Epithelial cell of prostate (primary cell): Measurements from ENCODE around the gene RRP1.
A peak's percentile ranks its signal among the peaks of the same experiment; 100 is the strongest.
"Not testable (repeated sequence)": the region's sequence is repeated elsewhere in the genome, so short reads cannot be mapped to it uniquely, and the experiment has no call there.

Experiments used
- DNase-seq: peaks from one replicate; pipeline ENCODE4 v3.0.0-alpha.2; 2011; ENCODE audit warnings: low read depth, low spot score
- H3K27ac ChIP-seq: fragments of 450-650 bp; 2 replicates; pipeline ENCODE4 v1.5.1; 2017; ENCODE audit warnings: mild to moderate bottlenecking

RRP1 gene

DNA sequence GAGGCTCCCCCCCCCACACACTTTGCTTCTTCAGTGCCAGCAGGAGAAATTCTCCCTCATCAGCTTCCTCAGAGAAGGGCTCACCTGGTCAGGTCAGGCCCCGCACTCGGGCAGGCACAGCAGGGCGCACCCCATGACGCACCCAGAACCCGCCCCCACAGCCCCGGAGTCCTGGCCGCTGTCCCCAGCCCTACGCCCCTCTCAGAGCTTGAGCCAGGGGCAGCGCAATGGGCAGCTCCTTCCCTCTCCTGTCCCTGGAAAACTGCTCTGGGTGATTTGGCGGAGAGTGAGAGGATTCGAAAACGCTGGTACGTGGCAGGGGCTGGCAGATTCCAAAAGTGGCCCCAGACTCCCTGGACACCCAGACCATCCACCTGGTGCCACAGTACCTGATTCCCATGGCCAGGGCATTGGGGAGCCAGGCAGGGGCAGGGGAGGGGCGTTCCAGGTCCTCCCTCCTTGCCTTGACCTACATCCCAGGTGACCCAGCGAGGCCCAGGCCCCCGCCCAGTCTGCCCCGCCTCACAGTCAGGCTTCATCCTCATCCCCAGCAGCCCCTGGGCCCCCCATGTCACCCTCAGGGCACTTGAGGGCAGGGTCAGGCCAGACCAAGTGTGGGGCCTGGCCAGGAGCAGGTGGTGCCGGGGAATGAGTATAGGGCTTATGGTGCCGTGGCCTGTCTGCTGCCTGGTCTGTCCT lies 23.7 kb downstream of the RRP1 start:
- DNase-seq = no peak
- peak overlapping the region; percentile 72 for H3K27ac ChIP-seq

- no peak overlapping the region for H3K27ac ChIP-seq
- no peak for DNase-seq
Measured at GRCh38 chr21:43813656-43813980, 24.2 kb downstream of the RRP1 start.

DNA sequence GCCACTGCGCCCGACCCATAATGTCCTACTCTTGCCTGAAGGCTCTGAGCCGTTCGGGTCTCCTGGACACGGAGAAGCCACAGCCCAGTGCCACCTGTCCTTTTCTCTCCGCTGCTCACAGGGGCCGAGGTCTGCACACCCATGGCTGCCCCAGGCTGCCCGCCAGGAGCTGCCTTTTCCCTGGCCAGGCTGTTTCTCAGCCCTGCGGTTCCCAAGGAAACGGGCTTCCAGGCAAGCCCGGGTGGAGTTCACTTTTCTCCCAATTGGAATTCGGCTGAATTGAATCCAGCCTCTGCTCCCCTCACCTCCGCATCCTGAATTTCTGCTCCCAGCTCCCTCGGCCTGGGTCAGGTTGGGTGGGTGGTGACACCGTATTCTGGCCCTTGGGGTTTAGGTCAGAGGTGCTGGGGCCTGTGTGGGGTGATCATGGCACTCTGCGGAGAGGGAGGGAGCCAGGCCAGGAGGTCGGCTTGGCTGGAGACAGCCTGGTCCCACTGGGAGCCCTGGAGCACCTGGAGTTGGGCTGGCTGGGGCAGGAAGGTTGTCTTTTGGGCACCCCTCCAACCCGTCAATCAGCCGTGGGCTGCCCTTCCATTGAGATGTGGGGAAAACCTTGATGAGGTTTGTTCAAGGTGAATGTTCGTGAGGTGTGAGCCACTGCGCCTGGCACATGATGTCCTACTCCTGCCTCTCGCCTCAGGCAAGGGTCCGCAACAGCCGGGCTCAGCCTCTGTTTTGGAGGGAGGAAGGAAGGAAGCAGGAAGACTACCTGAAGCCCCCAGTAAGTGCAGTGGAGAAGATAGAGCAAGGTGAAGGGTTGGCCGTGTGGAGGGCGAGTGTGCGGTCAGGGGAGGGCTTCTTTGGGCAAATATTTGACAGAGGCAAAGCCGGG lies 25.1 kb downstream of the RRP1 start:
- no peak for DNase-seq
- no peak overlapping the region for H3K27ac ChIP-seq

GRCh38 chr21:43815107-43815613 lies 25.8 kb downstream of the RRP1 start:
- DNase-seq = no peak

DNA sequence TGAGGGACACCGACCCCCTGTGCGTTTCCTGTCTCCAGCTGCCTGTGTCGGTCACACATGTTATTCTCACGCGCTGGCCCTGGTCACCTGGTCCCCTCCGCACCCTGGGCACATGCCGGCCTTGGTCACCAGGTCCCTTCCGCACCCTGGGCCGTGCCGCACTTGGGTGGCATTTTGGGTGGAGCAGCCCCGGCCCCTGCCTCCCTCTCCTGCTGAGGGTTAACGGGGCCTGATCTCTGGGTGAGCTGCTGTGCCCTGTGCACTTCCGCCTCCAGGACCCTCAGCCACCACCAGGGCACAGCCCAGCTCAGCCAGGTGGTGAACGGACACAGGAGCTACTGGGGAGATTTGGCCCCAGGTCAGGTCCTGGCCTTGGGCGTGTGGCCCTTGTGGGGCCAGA lies 26.6 kb downstream of the RRP1 start:
- H3K27ac ChIP-seq = no peak overlapping the region
- no peak for DNase-seq

More at GRCh38 chr21:43815107-43815613, 25.8 kb downstream of the RRP1 start:
- no peak overlapping the region for H3K27ac ChIP-seq

GRCh38 chr21:43816611-43817071 lies 27.3 kb downstream of the RRP1 start:
- no peak overlapping the region for H3K27ac ChIP-seq
- DNase-seq = no peak

DNA sequence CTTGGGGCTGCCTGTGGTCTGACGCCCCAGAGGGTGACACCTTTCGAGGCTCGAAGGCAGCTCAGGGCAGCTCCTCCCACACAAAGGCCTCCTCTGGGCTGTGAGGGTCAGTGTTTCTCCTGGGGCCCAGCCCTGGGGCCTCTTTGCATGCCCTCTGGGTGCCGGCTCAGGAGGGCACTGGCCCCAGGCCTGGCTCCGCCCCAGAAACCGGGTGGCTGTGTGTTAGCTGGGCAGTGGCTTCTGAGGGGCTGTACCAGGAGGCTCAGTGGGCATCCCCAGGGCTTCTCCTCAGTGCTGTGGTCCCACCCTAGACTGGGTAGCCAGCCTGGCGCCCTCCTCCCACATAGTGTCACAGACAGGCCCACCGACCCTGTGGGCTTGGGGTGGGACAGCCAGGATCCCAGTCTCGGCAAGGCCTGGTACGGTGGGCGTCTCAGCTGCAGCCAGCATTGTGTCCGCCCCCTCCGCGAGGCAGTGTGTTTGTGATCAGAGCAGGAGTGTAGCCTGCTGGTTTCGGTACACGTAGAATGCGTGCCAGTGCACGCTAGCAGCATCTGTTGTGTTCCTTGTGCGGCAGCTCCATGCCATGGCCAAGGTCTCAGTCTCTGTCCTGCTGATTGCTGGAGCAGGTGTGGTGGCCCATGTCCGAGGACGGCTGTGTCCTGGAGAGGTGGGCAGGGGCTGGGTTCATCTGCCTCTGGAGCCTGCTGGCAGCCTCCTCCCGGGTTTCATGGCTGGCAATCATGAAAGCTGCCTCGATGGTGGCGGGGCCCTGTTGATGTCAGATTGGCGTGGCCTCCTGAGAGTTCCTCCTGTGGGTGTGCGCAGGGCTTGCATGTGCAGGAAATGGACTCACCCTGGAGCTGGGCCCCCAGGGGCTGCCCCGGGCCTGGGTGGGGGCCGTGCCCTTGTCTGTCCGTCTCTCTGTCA lies 28.0 kb downstream of the RRP1 start:
- no peak overlapping the region for H3K27ac ChIP-seq
- no peak for DNase-seq

- H3K27ac ChIP-seq = no peak overlapping the region
- no peak for DNase-seq
Measured at GRCh38 chr21:43818685-43819084, 29.3 kb downstream of the RRP1 start.

GRCh38 chr21:43819511-43820405 lies 30.4 kb downstream of the RRP1 start:
- H3K27ac ChIP-seq = no peak overlapping the region
- DNase-seq = no peak

- DNase-seq = no peak
- no peak overlapping the region for H3K27ac ChIP-seq
Measured at GRCh38 chr21:43820466-43820865, 31.1 kb downstream of the RRP1 start.

DNA sequence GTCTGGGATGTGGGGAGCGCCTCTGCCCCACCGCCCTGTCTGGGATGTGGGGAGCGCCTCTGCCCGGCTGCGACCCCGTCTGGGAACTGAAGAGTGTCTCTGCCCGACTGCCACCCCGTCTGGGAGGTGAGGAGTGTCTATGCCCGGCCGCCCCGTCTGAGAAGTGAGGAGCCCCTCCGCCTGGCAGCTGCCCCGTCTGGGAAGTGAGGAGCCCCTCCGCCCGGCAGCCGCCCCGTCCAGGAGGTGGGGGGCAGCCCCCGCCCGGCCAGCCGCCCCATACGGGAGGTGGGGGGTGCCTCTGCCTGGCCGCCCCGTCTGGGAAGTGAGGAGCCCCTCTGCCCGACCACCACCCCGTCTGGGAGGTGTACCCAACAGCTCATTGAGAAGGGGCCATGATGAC lies 32.8 kb downstream of the RRP1 start:
- DNase-seq = not testable (repeated sequence)

DNA sequence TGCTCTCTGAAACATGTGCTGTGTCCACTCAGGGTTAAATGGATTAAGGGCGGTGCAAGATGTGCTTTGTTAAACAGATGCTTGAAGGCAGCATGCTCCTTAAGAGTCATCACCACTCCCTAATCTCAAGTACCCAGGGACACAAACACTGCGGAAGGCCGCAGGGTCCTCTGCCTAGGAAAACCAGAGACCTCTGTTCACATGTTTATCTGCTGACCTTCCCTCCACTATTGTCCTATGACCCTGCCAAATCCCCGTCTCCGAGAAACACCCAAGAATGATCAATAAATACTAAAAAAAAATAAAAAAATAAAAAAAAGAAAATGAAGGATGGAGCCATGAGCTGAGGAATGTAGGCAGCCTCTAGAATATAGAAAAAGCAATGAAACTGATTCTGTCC lies 33.4 kb downstream of the RRP1 start:
- not testable (repeated sequence) for DNase-seq

More for the DNA sequence above, 32.8 kb downstream of the RRP1 start:
- not testable (repeated sequence) for H3K27ac ChIP-seq

GRCh38 chr21:43824333-43825241 lies 35.2 kb downstream of the RRP1 start:
- no peak overlapping the region for H3K27ac ChIP-seq
- DNase-seq = no peak

More for the DNA sequence above, 33.4 kb downstream of the RRP1 start:
- not testable (repeated sequence) for H3K27ac ChIP-seq

DNA sequence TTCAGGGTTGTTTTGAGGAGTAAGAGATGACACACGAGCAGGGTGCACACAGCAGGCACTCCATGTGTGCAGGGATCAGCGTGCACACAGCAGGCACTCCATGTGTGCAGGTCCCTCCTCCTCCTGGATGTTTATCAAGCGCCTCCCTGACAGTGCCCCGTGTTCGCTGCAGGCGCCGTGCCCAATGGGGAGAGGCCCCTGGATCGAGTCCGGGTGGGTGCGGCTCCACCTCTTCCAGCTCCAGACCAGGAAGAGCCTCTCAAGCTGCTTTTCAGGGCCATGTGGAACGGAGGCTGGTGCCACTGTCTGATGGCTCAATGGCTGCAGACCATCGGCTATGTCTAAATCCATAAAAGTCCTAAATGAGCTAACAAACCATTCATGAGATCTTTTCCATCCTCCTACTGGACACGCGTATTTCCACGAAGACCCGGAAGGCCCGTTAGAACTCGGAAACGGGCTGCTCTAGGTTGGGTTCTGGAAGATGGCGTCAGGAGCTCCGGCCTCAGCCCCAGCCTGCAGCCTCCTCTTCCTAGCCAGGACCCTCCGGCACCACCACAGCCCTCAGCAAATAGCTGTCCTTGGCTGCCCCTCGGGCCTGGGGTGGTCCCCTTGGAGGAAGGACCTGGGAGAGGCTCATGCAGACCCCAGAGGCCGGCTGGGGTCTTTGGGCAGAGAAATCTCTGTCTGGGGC lies 36.0 kb downstream of the RRP1 start:
- no peak overlapping the region for H3K27ac ChIP-seq
- no peak for DNase-seq

DNA sequence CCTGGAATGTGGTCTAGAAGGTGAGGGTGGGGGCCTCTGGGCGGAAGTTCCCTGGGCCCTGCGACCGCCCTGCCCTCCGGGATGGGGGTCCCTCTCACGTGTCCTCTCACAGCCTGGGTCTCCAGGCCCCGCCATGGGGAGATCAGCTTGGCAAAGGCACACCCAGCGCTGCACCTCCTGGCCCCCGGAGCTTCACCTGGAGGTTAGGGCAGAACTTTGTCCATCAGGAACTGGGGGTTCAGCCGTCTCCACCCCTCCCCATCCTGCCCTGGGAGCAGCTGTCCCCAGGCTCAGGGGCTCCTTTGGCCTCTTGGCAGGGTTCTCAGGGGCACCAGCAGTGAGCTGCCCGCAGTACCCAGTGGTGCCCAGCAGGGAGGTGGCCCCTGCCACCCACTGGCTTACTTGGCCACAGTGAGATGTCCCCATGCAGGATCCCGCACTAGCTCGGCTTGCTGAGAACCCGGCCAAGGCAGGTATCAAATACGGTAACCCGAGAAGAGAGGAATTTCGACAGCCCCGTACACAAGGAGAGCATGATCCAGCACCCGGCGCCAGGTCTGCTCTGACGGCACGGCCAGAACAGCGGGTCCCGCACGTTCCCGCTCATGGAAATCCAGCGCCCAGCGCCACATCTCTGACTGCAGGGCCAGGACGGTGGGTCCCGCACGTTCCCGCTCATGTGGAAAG lies 36.7 kb downstream of the RRP1 start:
- H3K27ac ChIP-seq = no peak overlapping the region
- DNase-seq = no peak

DNA sequence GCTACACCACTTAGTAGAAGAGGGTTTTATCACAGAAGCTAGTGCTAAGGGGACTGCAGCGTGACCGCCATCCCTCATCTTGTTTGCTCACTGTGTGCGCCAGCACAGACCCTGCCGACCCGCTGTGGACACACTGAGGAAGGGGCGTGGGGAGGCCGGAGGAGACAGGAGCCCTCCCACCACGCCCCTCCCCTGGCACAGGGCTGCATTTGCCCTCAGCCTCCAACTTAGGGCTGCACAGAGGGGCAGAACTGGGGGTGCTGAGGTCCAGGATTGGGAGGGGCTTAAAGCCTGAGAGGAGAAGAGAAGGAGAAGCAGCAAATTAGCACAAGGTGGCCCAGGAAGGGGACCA lies 37.2 kb downstream of the RRP1 start:
- H3K27ac ChIP-seq = no peak overlapping the region
- DNase-seq = no peak

GRCh38 chr21:43827015-43827611 lies 37.7 kb downstream of the RRP1 start:
- no peak for DNase-seq
- no peak overlapping the region for H3K27ac ChIP-seq
